Natural killer cell (primary cell): ENCODE results near the gene APOL5. TPM values are rescaled to one million over a fixed set of nuclear protein-coding genes. Genes with fewer than 3 reads are reported as not detected.

Experiments used
- ATAC-seq, 3 donors: fragments of 150-1000 bp in 2 of 3; fragments of 200-7000 bp in 1 of 3; cut with Tn5 transposase; 1 replicate in 1 of 3; 2 replicates in 2 of 3; pipeline ENCODE4 v1.10.0; 2021; ENCODE audit warnings: mild to moderate bottlenecking in 2 of 3, moderate library complexity in 2 of 3
- DNase-seq, 2 donors: peaks; one replicate each; pipeline versions ENCODE4 v3.0.0 to v3.0.0-alpha.2; 2013 to 2021; ENCODE audit warnings: mixed read lengths in 1 of 2
- H3K27ac ChIP-seq: one replicate; pipeline ENCODE4 v1.5.1; 2013; ENCODE audit warnings: mild to moderate bottlenecking, low read length
- H3K27me3 ChIP-seq: one replicate; pipeline ENCODE4 v1.6.1; 2013; ENCODE audit warnings: low read length; ENCODE audit not compliant: control insufficient read depth, insufficient read depth
- H3K36me3 ChIP-seq: one replicate; pipeline ENCODE4 v1.6.1; 2013; ENCODE audit warnings: low read length; ENCODE audit not compliant: control insufficient read depth, insufficient read depth
- H3K4me1 ChIP-seq: one replicate; pipeline ENCODE4 v1.6.1; 2013; ENCODE audit warnings: low read length; ENCODE audit not compliant: control insufficient read depth, insufficient read depth
- H3K4me3 ChIP-seq: one replicate; pipeline ENCODE4 v1.5.1; 2013; ENCODE audit warnings: low read length
- H3K9me3 ChIP-seq: one replicate; pipeline ENCODE4 v1.6.1; 2013; ENCODE audit warnings: low read length; ENCODE audit not compliant: control insufficient read depth, insufficient read depth
- H3K27ac Mint-ChIP-seq, 2 donors: one replicate each; pipeline ENCODE4 v1.8.0; 2022; ENCODE audit warnings: mild to moderate bottlenecking in 2 of 2, mixed read lengths in 2 of 2, moderate library complexity in 1 of 2
- H3K27me3 Mint-ChIP-seq, 2 donors: one replicate each; pipeline ENCODE4 v1.8.0; 2022; ENCODE audit warnings: low read depth in 2 of 2, mixed read lengths in 2 of 2
- H3K36me3 Mint-ChIP-seq: one replicate; pipeline ENCODE4 v1.8.0; 2022; ENCODE audit warnings: mixed read lengths
- H3K4me1 Mint-ChIP-seq, 2 donors: one replicate each; pipeline ENCODE4 v1.8.0; 2022; ENCODE audit warnings: mixed read lengths in 2 of 2
- H3K4me3 Mint-ChIP-seq: one replicate; pipeline ENCODE4 v1.8.0; 2022; ENCODE audit warnings: mild to moderate bottlenecking, moderate library complexity, mixed read lengths
- H3K9me3 Mint-ChIP-seq, 2 donors: one replicate each; pipeline ENCODE4 v1.8.0; 2022; ENCODE audit warnings: mixed read lengths in 2 of 2
- CTCF ChIP-seq: fragments of 200-600 bp; IDR thresholded peaks from one replicate; pipeline ENCODE4 v1.8.0; 2022; ENCODE audit warnings: antibody characterized with exemption
- WGBS: methylation state at CpG from one replicate; pipeline ENCODE4 v1.1.7; 2013; ENCODE audit warnings: missing lambda C conversion rate; ENCODE audit not compliant: insufficient coverage; 5-methylcytosine and 5-hydroxymethylcytosine counted together
- intact Hi-C: fragments of 100-400 bp; cut with micrococcal nuclease; formaldehyde crosslinking; loops from one replicate; pipeline ENCODE4 v1.14.2; 2022
- total RNA-seq, 4 donors: library from RNA; stranded (reverse); fragments of 120-200 nt in 1 of 4; gene quantifications; one replicate each; pipeline versions ENCODE4 v1.2.3 to v1.2.4, GENCODE V29; 2013 to 2022

APOL5 gene
- total RNA-seq, 3 donors from 2014 or later (not counting 1 experiment from before 2014, with no cell fraction given), result not detected

GRCh38 chr22:35739076-35739930 is 21.6 kb downstream of the APOL5 start:
- Histone ChIP-seq H3K4me1 (no peaks in the 10 kb centered on the region), H3K9me3 (no peaks in the 10 kb centered on the region), H3K27me3 (no peaks in the 10 kb centered on the region), H3K4me3 (no peak overlapping the region), H3K27ac (no peak overlapping the region), H3K36me3 (no peaks in the 10 kb centered on the region)
- Mint-ChIP-seq H3K27me3 (no peaks in the 10 kb centered on the region), H3K4me3 (no peak overlapping the region), H3K9me3 (no peaks in the 10 kb centered on the region), H3K4me1 (no peaks in the 10 kb centered on the region), H3K27ac (no peak overlapping the region), H3K36me3 (no peaks in the 10 kb centered on the region)
- 87% methylated on average over 12 of the region's 12 CpGs for WGBS
- ATAC-seq, result no peak
- no peak for TF ChIP-seq CTCF
- DNase-seq, result peak in 1 of 2 donors; percentile 37
- intact Hi-C loops, result no loop called here

- intact Hi-C loops, result no loop called here
- no peak for TF ChIP-seq CTCF
- no peak for ATAC-seq
- H3K27ac ChIP-seq, result no peak overlapping the region
- no peak overlapping the region for H3K27ac Mint-ChIP-seq
- H3K27me3 ChIP-seq, result no peaks in the 10 kb centered on the region
- WGBS, result 96% methylated on average over 3 of the region's 3 CpGs
- H3K4me3 ChIP-seq, result no peak overlapping the region
- no peaks in the 10 kb centered on the region for H3K4me1 ChIP-seq
- H3K36me3 ChIP-seq, result no peaks in the 10 kb centered on the region
- no peaks in the 10 kb centered on the region for H3K4me1 Mint-ChIP-seq
- no peaks in the 10 kb centered on the region for H3K9me3 ChIP-seq
- DNase-seq, result no peak
- no peaks in the 10 kb centered on the region for H3K27me3 Mint-ChIP-seq
- H3K36me3 Mint-ChIP-seq, result no peaks in the 10 kb centered on the region
- no peak overlapping the region for H3K4me3 Mint-ChIP-seq
- H3K9me3 Mint-ChIP-seq, result no peaks in the 10 kb centered on the region
These were observed 22.3 kb downstream of the APOL5 start for GRCh38 chr22:35739931-35740380.

GRCh38 chr22:35740616-35741015 is 22.9 kb downstream of the APOL5 start:
- intact Hi-C loops, result no loop called here
- H3K27ac Mint-ChIP-seq, result no peak overlapping the region
- no peaks in the 10 kb centered on the region for H3K9me3 ChIP-seq
- H3K27me3 ChIP-seq, result no peaks in the 10 kb centered on the region
- ATAC-seq, result no peak
- H3K4me3 ChIP-seq, result no peak overlapping the region
- no peaks in the 10 kb centered on the region for H3K4me1 ChIP-seq
- H3K4me1 Mint-ChIP-seq, result no peaks in the 10 kb centered on the region
- TF ChIP-seq CTCF, result no peak
- 83% methylated on average over 1 of the region's 1 CpG for WGBS
- no peaks in the 10 kb centered on the region for H3K36me3 ChIP-seq
- no peaks in the 10 kb centered on the region for H3K9me3 Mint-ChIP-seq
- no peak overlapping the region for H3K27ac ChIP-seq
- no peak for DNase-seq
- no peak overlapping the region for H3K4me3 Mint-ChIP-seq
- no peaks in the 10 kb centered on the region for H3K36me3 Mint-ChIP-seq
- H3K27me3 Mint-ChIP-seq, result no peaks in the 10 kb centered on the region
